Astrocyte (in vitro differentiated cells and primary cell): ENCODE measurements around the gene PILRA. TPM values are rescaled to one million over a fixed set of nuclear protein-coding genes. Genes with fewer than 3 reads are reported as not detected.

Source experiments
- DNase-seq: peaks from one replicate; pipeline ENCODE4 v3.0.0-alpha.2; 2010; ENCODE audit warnings: low read depth
- FAIRE-seq: peaks from 2 replicates; lab custom pipeline; 2011; peaks lifted over from hg19 to GRCh38; lab: Jason Lieb, UNC
- H2AFZ ChIP-seq: 2 replicates; pipeline ENCODE4 v1.6.0; 2012; ENCODE audit warnings: low read depth, low read length, inconsistent platforms
- H3K27ac ChIP-seq: 2 replicates; pipeline ENCODE4 v1.5.1; 2011; ENCODE audit warnings: low read depth, low read length, inconsistent platforms
- H3K27me3 ChIP-seq: 2 replicates; pipeline ENCODE4 v1.6.0; 2011; ENCODE audit warnings: low read length, inconsistent platforms; ENCODE audit not compliant: insufficient read depth
- H3K36me3 ChIP-seq: 2 replicates; pipeline ENCODE4 v1.5.1; 2011; ENCODE audit warnings: low read length, inconsistent platforms; ENCODE audit not compliant: insufficient read depth
- H3K4me1 ChIP-seq: 2 replicates; pipeline ENCODE4 v1.5.1; 2011; ENCODE audit warnings: low read length, inconsistent platforms; ENCODE audit not compliant: insufficient read depth
- H3K4me2 ChIP-seq: 2 replicates; pipeline ENCODE4 v1.6.0; 2012; ENCODE audit warnings: low read length, inconsistent platforms
- H3K4me3 ChIP-seq: 2 replicates; pipeline ENCODE4 v1.5.1; 2011; ENCODE audit warnings: low read depth, mild to moderate bottlenecking, low read length, inconsistent platforms; ENCODE audit not compliant: insufficient read depth
- H3K79me2 ChIP-seq: 2 replicates; pipeline ENCODE4 v1.6.0; 2012; ENCODE audit warnings: mild to moderate bottlenecking, low read length, inconsistent platforms; ENCODE audit not compliant: insufficient read depth
- H3K9ac ChIP-seq: 2 replicates; pipeline ENCODE4 v1.6.0; 2012; ENCODE audit warnings: mild to moderate bottlenecking, low read length, inconsistent platforms
- H3K9me3 ChIP-seq: 2 replicates; pipeline ENCODE4 v1.5.1; 2012; ENCODE audit warnings: low read depth, mild to moderate bottlenecking, low read length, inconsistent platforms; ENCODE audit not compliant: insufficient read depth
- H4K20me1 ChIP-seq: 2 replicates; pipeline ENCODE4 v1.6.0; 2012; ENCODE audit warnings: low read length, inconsistent platforms; ENCODE audit not compliant: insufficient read depth
- H3K27ac Mint-ChIP-seq: one replicate; pipeline ENCODE4 v1.8.0; 2021; ENCODE audit warnings: mild to moderate bottlenecking, mixed read lengths; ENCODE audit not compliant: unreplicated experiment
- H3K27me3 Mint-ChIP-seq: one replicate; pipeline ENCODE4 v1.8.0; 2021; ENCODE audit warnings: low read depth, mixed read lengths; ENCODE audit not compliant: unreplicated experiment
- H3K36me3 Mint-ChIP-seq: one replicate; pipeline ENCODE4 v1.8.0; 2021; ENCODE audit warnings: low read depth, mixed read lengths; ENCODE audit not compliant: unreplicated experiment
- H3K4me1 Mint-ChIP-seq: one replicate; pipeline ENCODE4 v1.8.0; 2021; ENCODE audit warnings: low read depth, mixed read lengths; ENCODE audit not compliant: unreplicated experiment
- H3K4me3 Mint-ChIP-seq: one replicate; pipeline ENCODE4 v1.8.0; 2021; ENCODE audit warnings: mild to moderate bottlenecking, moderate library complexity, mixed read lengths; ENCODE audit not compliant: unreplicated experiment
- H3K9me3 Mint-ChIP-seq: one replicate; pipeline ENCODE4 v1.8.0; 2021; ENCODE audit warnings: mild to moderate bottlenecking, mixed read lengths; ENCODE audit not compliant: unreplicated experiment
- EZH2 ChIP-seq: IDR thresholded peaks from 2 replicates; pipeline ENCODE4 v1.6.1; 2012; ENCODE audit warnings: mild to moderate bottlenecking, low read length, inconsistent platforms; ENCODE audit not compliant: insufficient read depth
- total RNA-seq: library from RNA; stranded (reverse); gene quantifications from 2 replicates; pipeline ENCODE4 v1.2.1, GENCODE V29; 2021
- TF ChIP-seq, protein P1 (sequence below): IDR thresholded peaks from 2 replicates; pipeline ENCODE4 v1.5.1; 2011; ENCODE audit warnings: low read depth, mild to moderate bottlenecking, inconsistent platforms, low read length, moderate library complexity; ENCODE audit not compliant: insufficient read depth

PILRA gene
- total RNA-seq, 1 donor from 2014 or later, result 2.3 TPM

DNA sequence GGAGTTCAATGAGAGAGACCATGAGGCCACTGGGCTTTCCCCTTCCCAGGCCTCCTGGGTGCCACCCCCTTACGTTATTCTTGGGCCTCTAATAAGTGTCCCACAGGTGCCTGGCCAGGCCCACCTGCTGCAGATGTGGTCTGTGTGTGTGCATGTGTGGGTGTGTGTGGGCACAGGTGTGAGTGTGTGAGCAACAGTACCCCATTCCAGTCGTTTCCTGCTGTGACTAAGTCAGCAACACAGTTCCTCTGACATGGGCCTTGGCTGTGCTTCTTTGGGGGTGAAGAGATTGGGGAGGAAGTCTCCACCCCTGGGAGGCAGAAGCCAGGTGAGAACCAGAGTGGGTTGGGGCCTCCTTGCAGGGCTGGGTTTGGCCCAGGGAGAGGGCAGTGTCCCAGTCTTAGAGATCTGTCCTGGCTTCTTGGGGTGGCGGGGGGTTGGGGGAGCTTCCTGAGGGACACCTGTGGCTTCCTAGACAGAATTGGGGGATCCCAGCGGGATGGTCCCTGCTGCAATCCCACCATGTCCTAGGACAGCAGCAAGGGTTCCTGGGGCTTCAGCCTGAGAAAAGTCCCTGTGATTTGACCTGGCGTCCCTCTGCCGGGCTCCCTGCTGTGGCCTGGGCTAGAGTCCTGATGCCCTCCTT lies 19.5 kb upstream of the PILRA start:
- no peak for DNase-seq
- Mint-ChIP-seq H3K9me3 (no peaks in the 10 kb centered on the region), H3K4me3 (no peak overlapping the region), H3K27me3 (no peaks in the 10 kb centered on the region), H3K4me1 (no peaks in the 10 kb centered on the region), H3K36me3 (peaks cover 19% of the 10 kb centered on the region), H3K27ac (no peak overlapping the region)
- Histone ChIP-seq H3K36me3 (peaks cover 30% of the 10 kb centered on the region), H3K79me2 (no peaks in the 10 kb centered on the region), H4K20me1 (peaks cover 27% of the 10 kb centered on the region), H3K4me3 (no peak overlapping the region), H2AFZ (no peak overlapping the region), H3K27me3 (no peaks in the 10 kb centered on the region), H3K27ac (no peak overlapping the region), H3K4me2 (no peak overlapping the region), H3K4me1 (no peaks in the 10 kb centered on the region), H3K9me3 (no peaks in the 10 kb centered on the region), H3K9ac (no peak overlapping the region)
- no peak for FAIRE-seq
- TF ChIP-seq, protein P1, sequence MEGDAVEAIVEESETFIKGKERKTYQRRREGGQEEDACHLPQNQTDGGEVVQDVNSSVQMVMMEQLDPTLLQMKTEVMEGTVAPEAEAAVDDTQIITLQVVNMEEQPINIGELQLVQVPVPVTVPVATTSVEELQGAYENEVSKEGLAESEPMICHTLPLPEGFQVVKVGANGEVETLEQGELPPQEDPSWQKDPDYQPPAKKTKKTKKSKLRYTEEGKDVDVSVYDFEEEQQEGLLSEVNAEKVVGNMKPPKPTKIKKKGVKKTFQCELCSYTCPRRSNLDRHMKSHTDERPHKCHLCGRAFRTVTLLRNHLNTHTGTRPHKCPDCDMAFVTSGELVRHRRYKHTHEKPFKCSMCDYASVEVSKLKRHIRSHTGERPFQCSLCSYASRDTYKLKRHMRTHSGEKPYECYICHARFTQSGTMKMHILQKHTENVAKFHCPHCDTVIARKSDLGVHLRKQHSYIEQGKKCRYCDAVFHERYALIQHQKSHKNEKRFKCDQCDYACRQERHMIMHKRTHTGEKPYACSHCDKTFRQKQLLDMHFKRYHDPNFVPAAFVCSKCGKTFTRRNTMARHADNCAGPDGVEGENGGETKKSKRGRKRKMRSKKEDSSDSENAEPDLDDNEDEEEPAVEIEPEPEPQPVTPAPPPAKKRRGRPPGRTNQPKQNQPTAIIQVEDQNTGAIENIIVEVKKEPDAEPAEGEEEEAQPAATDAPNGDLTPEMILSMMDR, result no peak
- TF ChIP-seq EZH2, result no peak

DNA sequence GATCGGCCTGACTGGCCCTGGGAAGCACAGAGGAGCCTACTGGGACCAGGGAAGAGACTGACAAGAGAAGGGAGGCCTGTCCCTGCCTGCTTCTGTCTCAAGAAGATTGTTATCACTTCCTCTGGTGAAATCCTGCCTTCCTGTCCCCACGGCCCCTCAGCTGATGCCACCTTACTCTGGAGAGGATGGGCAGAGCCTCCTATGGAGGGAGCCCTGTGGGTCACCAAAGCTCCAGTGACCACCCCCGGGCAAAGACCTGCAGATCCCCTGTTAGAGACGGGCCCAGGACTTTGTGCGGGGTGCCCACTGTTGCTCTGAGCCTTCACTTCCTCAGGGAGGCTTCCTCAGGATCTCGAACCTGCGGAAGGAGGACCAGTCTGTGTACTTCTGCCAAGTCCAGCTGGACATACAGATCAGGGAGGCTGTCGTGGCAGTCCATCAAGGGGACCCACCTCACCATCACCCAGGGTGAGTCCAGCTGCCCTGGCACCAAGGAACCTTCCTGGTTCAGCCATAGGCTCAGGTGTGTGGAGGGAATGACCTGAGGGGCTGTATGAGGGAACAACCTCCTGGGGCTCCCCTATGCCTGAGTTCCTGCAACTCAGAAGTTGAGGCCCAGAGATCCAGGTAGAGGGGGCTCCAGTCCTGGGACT lies 16.7 kb upstream of the PILRA start:
- Histone ChIP-seq H3K36me3 (peaks cover 35% of the 10 kb centered on the region), H3K4me2 (no peak overlapping the region), H3K9ac (no peak overlapping the region), H3K9me3 (no peaks in the 10 kb centered on the region), H3K4me3 (no peak overlapping the region), H3K27me3 (no peaks in the 10 kb centered on the region), H3K27ac (no peak overlapping the region), H2AFZ (no peak overlapping the region), H3K4me1 (no peaks in the 10 kb centered on the region), H4K20me1 (peaks cover 19% of the 10 kb centered on the region), H3K79me2 (no peaks in the 10 kb centered on the region)
- Mint-ChIP-seq H3K4me3 (no peak overlapping the region), H3K9me3 (no peaks in the 10 kb centered on the region), H3K27ac (no peak overlapping the region), H3K27me3 (no peaks in the 10 kb centered on the region), H3K36me3 (peaks cover 22% of the 10 kb centered on the region), H3K4me1 (no peaks in the 10 kb centered on the region)
- no peak for TF ChIP-seq EZH2
- TF ChIP-seq, protein P1, result no peak
- FAIRE-seq, result no peak
- no peak for DNase-seq

GRCh38 chr7:100357131-100357561 lies 16.1 kb upstream of the PILRA start:
- Histone ChIP-seq H2AFZ (no peak overlapping the region), H3K27me3 (no peaks in the 10 kb centered on the region), H3K9me3 (no peaks in the 10 kb centered on the region), H4K20me1 (peaks cover 19% of the 10 kb centered on the region), H3K9ac (no peak overlapping the region), H3K4me2 (no peak overlapping the region), H3K4me1 (no peaks in the 10 kb centered on the region), H3K36me3 (peaks cover 41% of the 10 kb centered on the region), H3K79me2 (no peaks in the 10 kb centered on the region), H3K4me3 (no peak overlapping the region), H3K27ac (no peak overlapping the region)
- Mint-ChIP-seq H3K4me3 (no peak overlapping the region), H3K27me3 (no peaks in the 10 kb centered on the region), H3K27ac (no peak overlapping the region), H3K9me3 (no peaks in the 10 kb centered on the region), H3K4me1 (no peaks in the 10 kb centered on the region), H3K36me3 (peaks cover 26% of the 10 kb centered on the region)
- no peak for FAIRE-seq
- no peak for TF ChIP-seq EZH2
- TF ChIP-seq, protein P1, result no peak
- no peak for DNase-seq
